GM12801 (cell line): ENCODE measurements around the gene JMJD1C.

Experiments
- TF ChIP-seq, protein P1 (sequence below): IDR thresholded peaks from one replicate; pipeline ENCODE4 v1.5.1; 2011; ENCODE audit warnings: control low read depth; ENCODE audit not compliant: insufficient read length; ENCODE audit errors: extremely low read depth

Gene JMJD1C

DNA sequence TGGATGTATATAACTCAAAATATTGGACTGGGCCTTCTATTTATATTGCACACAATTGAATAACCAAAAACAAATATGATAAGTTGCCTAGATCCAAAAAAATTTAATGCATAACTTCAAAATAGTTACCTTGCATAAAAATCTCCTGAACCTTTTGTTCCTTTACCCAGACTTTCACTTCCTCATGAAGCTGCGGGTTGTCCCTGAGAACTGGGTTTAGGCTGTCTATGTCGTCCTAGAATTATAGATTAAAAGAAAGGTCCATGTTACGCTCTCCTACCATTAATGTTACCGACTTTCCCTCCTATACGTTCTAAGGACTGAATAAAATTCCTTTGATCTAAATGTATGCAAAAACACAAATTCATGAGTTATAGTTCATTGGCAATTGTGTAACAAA is 246.0 kb downstream of the JMJD1C start:
- TF ChIP-seq, protein P1, sequence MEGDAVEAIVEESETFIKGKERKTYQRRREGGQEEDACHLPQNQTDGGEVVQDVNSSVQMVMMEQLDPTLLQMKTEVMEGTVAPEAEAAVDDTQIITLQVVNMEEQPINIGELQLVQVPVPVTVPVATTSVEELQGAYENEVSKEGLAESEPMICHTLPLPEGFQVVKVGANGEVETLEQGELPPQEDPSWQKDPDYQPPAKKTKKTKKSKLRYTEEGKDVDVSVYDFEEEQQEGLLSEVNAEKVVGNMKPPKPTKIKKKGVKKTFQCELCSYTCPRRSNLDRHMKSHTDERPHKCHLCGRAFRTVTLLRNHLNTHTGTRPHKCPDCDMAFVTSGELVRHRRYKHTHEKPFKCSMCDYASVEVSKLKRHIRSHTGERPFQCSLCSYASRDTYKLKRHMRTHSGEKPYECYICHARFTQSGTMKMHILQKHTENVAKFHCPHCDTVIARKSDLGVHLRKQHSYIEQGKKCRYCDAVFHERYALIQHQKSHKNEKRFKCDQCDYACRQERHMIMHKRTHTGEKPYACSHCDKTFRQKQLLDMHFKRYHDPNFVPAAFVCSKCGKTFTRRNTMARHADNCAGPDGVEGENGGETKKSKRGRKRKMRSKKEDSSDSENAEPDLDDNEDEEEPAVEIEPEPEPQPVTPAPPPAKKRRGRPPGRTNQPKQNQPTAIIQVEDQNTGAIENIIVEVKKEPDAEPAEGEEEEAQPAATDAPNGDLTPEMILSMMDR = no peak

DNA sequence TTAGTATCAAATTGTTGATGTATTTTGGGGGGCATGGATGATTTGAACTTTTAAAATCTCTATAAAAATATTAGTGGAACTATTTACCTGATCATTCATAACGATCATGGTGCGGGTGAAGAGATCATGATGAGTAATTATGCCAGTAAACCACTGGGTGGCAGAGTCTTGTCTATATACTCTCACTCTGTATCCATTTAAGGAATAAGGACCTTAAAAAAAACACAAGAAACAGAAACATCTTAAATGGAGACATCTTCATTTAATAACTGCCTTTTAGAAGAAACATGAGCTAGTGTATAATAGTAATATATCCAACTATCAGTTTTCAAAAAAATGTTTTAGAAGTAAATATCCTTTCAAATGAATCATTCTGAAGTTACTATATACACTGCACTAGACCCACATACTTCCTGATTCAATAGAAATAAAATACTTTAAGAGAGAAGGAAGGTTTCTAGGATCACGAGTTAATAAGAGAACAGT is 248.6 kb downstream of the JMJD1C start:
- TF ChIP-seq, protein P1 = no peak

DNA sequence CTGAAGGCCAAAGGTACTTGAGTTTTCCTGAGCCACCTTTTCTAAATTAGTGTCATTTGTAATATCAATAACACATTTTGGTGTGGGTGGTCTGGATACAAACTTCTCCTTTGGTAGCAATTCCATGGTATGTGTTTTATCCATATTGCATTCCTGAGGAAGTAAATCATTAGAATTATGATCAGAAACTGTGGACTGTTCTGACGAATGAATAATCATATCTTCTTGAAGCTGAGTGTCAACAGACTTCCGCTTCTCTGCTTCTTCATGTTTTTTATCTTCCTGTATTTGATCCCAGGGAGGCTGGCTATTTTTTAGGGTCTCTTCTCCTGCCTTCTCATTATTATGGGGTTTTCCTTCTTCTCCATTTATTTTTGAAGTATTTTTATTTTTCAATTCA is 251.2 kb downstream of the JMJD1C start:
- TF ChIP-seq, protein P1 = no peak

DNA sequence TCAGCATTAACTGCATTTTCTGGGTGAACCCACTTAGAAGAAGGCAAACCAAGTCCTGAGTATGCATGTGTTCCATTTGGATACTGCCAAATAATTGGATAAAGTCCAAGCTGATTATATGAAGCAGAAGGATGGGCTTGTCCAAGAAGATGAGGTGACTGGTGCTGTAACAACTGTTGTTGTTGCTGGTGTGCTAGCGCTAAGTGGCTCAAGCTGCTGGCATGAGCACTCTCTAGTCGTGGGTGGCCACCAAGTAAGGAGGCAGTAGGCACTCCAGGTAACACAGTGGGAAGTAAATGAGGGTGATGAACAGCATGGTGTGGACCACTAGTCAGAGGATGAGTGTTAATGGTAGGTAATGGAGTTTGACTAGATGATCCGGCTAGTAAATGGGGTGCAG is 252.3 kb downstream of the JMJD1C start:
- TF ChIP-seq, protein P1 = no peak

DNA sequence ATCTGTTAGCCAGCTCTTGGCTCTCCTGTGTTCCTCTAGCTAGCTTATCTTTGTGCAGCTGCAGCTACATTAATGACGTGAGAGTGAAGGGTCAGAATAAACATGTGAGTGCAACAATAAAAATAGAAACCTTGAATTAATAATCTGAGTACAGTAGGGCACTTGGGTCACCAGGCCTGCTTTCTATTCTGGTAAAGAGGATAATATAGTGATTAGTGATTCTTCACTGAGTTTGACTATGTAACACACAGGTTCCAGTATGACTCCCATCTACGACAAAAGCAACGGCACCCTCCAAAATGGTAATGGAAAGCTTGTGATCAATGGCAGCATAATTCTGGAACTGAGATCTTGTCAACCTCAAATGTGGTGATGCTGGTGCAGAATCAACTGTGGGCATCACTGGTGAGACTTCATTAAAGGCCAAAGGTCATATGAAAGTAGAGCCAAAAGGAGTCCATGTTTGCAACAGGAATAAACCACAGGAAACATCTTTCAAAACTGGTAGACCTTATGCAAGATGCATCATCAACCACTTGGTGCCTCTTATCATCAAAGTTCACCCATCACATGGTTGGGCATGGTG is 255.1 kb downstream of the JMJD1C start:
- TF ChIP-seq, protein P1 = no peak

DNA sequence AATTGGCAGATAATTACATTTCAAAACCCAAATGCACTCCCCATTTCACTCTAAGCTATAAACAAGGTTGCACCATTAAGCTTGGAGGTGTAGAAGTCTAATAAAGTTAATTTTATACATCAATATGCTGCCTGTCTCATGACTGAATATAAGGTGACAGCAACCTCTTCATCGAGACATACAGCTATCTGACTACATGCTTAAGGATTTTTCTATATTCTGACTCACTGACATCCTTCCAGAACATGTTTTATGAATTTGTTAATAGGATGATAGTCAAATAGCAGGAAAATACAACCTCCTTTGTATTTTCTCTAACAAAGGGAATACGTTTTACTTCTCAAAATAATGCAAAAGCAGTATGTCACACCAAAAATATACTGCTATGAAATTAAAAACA is 256.1 kb downstream of the JMJD1C start:
- TF ChIP-seq, protein P1 = no peak

DNA sequence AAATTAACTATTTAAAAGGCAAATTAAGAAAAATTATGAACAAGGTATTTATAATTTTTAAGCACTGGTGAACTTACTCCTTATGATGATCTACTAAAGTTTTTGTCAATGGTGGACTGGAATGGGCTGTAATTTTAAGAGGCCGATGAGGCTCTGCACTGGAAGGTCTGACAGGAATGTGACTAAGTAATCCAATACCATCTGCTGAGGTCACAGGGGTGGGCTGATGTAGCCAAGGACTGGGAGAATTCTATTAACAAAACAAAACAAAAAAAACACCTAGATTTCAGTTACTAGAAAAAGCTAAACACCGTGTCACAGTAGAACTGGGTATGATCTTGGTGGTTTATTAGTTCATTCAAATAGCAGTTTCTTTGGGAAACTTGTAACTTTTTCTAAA is 256.8 kb downstream of the JMJD1C start:
- TF ChIP-seq, protein P1 = no peak
